ENCODE data around the gene ESYT2.
"Not testable (repeated sequence)": the region's sequence is repeated elsewhere in the genome, so short reads cannot be mapped to it uniquely, and the experiment has no call there.

ESYT2 gene

GRCh38 chr7:158829342-158830210, at the start of gene ESYT2:
ESYT2 (minus strand) TSS chr7:158829509; CDS start chr7:158829418, 91 bp downstream.
- DNase-seq (ENCODE audit: extremely low read depth in 1 of 2, low read depth in 1 of 2), result peak; percentile 99 to 100

- DNase-seq (ENCODE audit: extremely low read depth in 1 of 2, low read depth in 1 of 2), result not testable (repeated sequence)
Measured at GRCh38 chr7:158878151-158879079, 49.1 kb upstream of the ESYT2 start.

- DNase-seq (ENCODE audit: extremely low read depth in 1 of 2, low read depth in 1 of 2), result no peak
Measured at GRCh38 chr7:158876984-158877383, 47.7 kb upstream of the ESYT2 start.

GRCh38 chr7:158869876-158870275, 40.6 kb upstream of the ESYT2 start:
- DNase-seq (ENCODE audit: extremely low read depth in 1 of 2, low read depth in 1 of 2), result no peak

- no peak for DNase-seq (ENCODE audit: extremely low read depth in 1 of 2, low read depth in 1 of 2)
Measured at GRCh38 chr7:158868764-158869410, 39.6 kb upstream of the ESYT2 start.

GRCh38 chr7:158867214-158867984, 38.1 kb upstream of the ESYT2 start:
- no peak for DNase-seq (ENCODE audit: extremely low read depth in 1 of 2, low read depth in 1 of 2)

DNA sequence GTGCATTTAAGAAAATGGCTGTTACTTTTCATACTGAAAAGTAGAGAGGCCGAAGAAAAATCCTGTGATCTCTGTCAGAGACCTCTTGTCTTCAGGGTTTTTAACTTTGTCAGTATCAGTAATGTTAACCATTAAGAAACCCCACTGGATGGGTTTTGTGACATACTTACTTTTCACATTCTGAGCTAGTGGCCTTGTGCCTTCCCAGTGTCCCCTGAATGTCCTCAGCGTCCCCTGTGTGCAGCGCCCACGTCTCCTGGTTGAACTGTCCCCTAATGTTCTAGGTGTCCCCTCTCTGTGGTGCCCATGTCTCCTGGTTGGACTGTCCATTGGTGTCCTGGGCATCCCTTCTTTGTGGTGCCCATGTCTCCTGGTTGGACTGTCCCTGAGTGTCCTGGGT, 36.7 kb upstream of the ESYT2 start:
- DNase-seq (ENCODE audit: extremely low read depth in 1 of 2, low read depth in 1 of 2), result no peak

- DNase-seq (ENCODE audit: extremely low read depth in 1 of 2, low read depth in 1 of 2), result no peak
Measured at GRCh38 chr7:158865462-158865922, 36.2 kb upstream of the ESYT2 start.

DNA sequence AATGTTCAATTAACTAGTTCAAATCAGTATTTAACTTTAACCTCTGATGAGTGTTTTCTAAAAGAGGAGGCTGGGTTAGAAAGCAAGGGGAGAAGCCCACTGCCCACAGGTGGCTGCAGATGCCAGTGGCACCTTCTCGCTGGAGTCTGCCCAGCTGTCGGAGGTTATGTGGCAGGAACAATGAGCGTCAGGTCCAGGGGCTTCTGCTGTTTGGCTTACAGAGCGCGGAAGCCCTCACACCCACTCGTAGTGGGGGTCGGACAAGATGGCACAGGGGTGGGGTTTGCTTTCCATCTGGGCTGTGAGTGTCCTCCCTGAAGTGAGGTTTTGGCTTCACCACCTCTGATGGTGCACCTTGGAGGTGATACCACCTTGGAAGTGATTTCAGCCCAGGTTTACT, 35.5 kb upstream of the ESYT2 start:
- no peak for DNase-seq (ENCODE audit: extremely low read depth in 1 of 2, low read depth in 1 of 2)

- no peak for DNase-seq (ENCODE audit: extremely low read depth in 1 of 2, low read depth in 1 of 2)
Measured at GRCh38 chr7:158864507-158864820, 35.2 kb upstream of the ESYT2 start.

- DNase-seq (ENCODE audit: extremely low read depth in 1 of 2, low read depth in 1 of 2), result no peak
Measured at GRCh38 chr7:158863611-158864506, 34.5 kb upstream of the ESYT2 start.

DNA sequence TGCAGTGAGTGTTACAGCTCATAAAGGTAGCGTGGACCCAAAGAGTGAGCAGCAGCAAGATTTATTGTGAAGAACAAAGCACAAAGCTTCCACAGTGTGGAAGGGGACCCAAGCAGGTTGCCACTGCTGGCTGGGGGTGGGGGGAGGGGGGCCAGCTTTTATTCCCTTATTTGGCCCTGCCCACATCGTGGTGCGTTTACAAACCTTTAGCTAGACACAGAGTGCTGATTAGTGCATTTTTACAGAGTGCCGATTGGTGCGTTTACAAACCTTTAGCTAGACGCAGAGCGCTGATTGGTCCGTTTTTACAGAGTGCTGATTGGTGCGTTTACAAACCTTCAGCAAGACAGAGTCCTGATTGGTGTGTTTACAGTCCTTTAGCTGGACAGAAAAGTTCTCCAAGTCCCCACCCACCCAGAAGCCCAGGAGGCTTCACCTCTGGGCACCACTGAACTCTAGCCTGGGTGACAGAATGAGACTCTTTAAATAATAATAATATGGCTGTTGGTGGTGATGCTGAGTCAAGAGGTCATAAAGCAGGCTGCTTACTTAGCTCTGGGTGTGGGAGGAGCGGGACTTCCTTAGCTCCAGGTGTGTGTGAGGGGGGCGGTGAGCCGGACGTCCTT, 33.8 kb upstream of the ESYT2 start:
- DNase-seq (ENCODE audit: extremely low read depth in 1 of 2, low read depth in 1 of 2), result not testable (repeated sequence)

DNA sequence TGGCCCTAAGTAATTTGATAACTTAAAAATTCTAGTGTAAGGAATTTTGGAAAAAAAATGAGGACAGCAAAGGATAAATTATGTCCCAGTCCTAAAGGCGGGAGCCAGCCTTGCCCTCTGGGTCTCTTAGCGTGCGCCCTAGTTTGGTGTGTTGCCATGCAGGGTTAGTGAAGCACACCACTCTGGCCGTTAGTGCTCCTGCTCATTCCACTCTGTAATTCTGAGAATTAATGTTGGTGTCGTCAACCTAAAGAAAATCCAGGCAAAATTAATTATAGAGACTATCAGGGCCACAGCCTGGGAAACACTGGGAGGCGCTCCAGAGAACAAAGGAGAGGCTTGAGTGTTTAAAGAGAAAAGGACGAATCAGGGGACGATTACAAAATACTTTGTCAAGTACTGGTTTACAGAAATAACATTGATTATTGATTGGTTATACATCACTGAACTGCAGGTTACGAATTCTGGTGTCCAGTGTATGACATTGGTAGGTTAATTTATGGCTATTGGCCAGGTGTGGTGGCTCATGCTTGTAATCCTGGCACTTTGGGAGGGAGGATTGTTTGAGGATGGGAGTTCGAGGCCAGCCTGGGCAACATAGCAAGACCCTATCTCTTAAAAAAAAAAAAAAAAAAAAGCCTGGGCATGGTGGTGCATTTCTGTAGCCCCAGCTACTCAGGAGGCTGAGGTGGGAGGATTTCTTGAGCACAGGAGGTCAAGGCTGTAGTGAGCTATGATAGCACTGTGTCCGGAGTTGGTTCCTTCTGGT, 32.8 kb upstream of the ESYT2 start:
- DNase-seq (ENCODE audit: extremely low read depth in 1 of 2, low read depth in 1 of 2), result no peak

DNA sequence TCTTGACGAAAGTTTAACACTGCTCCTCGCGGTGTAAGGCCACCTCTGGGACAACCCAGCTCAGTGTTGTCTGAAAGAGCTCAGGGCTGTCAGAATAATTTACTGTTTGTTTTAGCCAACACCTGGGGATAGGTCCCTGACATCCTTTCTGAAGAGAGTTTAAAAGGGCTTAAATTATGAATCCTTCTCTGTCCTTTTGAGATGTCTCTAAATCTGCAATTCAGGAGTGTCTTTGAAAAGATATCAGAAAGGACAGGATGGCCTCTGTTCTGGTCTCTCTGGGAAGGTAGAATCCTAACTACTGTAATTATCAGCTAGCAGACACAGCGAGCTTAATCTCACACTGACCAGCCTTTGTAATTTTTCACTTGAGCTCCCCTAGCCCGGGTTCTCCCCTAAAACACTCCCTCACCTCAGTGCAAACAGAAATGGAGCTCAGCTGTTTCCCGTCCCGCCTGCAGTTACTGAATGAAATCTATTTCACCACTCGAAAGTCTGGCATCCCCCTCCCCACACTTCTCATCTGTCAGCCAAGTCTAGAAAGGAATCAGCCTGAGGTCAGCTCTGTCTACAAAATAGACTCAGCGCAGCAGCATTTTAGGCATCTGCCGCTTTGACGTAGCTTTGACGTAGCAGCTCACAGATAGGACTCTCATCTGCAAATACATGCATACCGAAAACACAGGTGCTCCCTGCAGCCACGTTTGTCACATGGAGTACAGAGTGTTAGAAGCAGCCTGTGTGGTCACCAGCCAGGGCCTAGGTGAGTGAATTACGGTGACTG, 31.9 kb upstream of the ESYT2 start:
- no peak for DNase-seq (ENCODE audit: extremely low read depth in 1 of 2, low read depth in 1 of 2)

DNA sequence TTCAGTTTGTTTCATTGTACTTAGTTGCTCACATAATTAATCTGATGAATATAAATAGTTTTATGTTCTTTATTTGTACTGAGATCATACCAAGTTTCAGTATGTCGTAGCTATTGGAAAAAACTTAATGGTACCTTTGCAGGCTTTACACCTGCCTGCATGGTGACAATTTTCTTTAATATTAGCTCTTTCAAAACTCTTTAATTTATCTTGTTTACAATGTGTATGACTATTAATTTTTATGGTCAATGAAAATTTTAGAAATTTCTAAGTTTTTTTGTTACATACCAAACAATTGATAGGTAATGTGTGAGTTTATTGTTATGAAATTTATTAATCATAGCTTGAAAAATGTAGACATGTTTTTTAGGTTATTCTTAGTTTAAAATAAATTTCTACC, 31.1 kb upstream of the ESYT2 start:
- no peak for DNase-seq (ENCODE audit: extremely low read depth in 1 of 2, low read depth in 1 of 2)

DNA sequence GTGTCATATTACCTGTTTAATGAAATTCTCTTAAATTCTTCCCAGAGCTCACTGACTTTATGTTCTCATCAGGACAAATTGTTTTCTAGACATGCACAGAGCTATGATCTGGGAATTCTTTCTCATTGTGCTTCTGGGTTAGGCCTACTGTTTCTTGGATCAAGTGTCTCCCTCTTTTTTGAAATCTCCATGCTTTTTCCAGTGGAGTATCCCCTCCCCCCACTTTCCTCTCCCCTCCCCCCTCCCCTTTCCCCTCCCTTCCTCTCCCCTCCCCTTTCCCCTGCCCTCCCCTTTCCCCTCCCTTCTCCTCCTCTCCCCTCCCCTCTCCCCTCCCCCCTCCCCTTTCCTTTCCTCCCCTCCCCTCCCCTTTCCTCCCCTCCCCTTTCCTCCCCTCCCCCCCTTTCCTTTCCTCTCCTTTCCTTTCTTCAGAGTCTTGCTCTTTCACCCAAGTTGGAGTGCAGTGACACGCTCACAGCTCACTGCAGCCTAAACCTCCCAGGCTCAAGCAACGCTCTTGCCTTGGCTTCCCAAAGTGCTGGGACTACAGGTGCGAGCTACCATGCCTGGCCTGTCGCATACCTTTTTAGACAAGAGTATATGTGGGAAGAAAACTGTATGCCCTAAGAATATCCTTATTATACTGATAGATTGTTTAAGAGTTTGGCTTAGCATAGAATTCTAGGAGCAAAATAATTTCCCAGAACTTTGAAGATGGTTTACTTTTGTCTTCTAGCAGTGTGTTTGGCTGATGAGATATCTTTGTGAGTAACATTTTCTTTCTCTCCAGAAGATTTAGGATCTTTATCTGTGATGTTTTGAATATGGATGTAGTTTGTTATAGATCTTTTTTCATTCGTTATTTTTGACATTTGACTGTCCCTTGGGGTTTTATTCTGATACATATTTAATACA, 29.5 kb upstream of the ESYT2 start:
- no peak for DNase-seq (ENCODE audit: extremely low read depth in 1 of 2, low read depth in 1 of 2)
